Spleen (tissue), 7 donors: ENCODE data around the gene KCNJ14.

Source experiments
- POLR2A ChIP-seq, 3 donors: fragments of 450-650 bp; IDR thresholded peaks; one replicate each; pipeline ENCODE4 v1.5.1; 2017; ENCODE audit warnings: antibody characterized with exemption in 3 of 3, mild to moderate bottlenecking in 1 of 3
- POLR2AphosphoS5 ChIP-seq, 3 donors: sonication (generic); formaldehyde crosslinking; IDR thresholded peaks; one replicate each; pipeline ENCODE4 v1.5.1; 2017; ENCODE audit warnings: antibody characterized with exemption in 3 of 3
- TF ChIP-seq, protein P1 (sequence below), 11 experiments: fragments of 200-600 bp in 7 of 11; fragments of 450-650 bp in 4 of 11; sonication (generic) in 4 of 11; IDR thresholded peaks in 8 of 11; conservative IDR thresholded peaks in 3 of 11; 1 replicate in 7 of 11; 2 replicates in 4 of 11; pipeline versions ENCODE4 v1.4.0 to v1.8.0; 2016 to 2021; ENCODE audit warnings: antibody characterized with exemption in 11 of 11, inconsistent platforms in 4 of 11, mild to moderate bottlenecking in 1 of 11
- donor health status: DM: no; HTN: no; CAD: no; lungs with moderate emphysema.
- donor health status: DM: no; HTN: no; CAD: no.
- donor health status: DM: no; HTN: no; CAD: no.

DNA sequence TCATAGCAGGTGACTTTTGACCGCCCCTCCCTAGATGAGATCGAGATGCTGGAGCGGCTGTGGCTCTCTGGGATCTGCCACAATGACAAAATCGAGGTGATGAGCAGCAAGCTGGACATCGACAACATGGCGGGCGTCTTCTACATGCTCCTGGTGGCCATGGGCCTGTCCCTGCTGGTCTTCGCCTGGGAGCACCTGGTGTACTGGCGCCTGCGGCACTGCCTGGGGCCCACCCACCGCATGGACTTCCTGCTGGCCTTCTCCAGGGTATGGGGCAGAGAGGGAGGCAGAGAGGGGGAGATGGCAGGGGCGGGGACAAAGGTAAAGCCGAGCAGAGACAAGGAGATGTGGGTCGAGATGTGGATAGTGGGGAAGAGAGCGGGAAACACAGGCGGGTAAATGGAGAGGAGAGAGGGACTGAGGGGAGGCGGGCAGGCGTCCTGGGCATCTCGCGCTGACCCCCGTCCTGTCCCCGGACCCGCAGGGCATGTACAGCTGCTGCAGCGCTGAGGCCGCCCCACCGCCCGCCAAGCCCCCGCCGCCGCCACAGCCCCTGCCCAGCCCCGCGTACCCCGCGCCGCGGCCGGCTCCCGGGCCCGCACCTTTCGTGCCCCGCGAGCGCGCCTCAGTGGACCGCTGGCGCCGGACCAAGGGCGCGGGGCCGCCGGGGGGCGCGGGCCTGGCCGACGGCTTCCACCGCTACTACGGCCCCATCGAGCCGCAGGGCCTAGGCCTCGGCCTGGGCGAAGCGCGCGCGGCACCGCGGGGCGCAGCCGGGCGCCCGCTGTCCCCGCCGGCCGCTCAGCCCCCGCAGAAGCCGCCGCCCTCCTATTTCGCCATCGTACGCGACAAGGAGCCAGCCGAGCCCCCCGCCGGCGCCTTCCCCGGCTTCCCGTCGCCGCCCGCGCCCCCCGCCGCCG lies 13.0 kb upstream of the KCNJ14 start:
- TF ChIP-seq, protein P1, sequence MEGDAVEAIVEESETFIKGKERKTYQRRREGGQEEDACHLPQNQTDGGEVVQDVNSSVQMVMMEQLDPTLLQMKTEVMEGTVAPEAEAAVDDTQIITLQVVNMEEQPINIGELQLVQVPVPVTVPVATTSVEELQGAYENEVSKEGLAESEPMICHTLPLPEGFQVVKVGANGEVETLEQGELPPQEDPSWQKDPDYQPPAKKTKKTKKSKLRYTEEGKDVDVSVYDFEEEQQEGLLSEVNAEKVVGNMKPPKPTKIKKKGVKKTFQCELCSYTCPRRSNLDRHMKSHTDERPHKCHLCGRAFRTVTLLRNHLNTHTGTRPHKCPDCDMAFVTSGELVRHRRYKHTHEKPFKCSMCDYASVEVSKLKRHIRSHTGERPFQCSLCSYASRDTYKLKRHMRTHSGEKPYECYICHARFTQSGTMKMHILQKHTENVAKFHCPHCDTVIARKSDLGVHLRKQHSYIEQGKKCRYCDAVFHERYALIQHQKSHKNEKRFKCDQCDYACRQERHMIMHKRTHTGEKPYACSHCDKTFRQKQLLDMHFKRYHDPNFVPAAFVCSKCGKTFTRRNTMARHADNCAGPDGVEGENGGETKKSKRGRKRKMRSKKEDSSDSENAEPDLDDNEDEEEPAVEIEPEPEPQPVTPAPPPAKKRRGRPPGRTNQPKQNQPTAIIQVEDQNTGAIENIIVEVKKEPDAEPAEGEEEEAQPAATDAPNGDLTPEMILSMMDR (IDR thresholded peaks at IDR 0.05 in 8 of 11, conservative IDR thresholded peaks at IDR 0.05 in 3 of 11), result no peak
- TF ChIP-seq POLR2A (IDR thresholded peaks at IDR 0.05) (no peak), POLR2AphosphoS5 (IDR thresholded peaks at IDR 0.05) (no peak)
